H9 (cell line): ENCODE data around the gene ITLN1. TPM values are rescaled to one million over a fixed set of nuclear protein-coding genes. Genes with fewer than 3 reads are reported as not detected.

Source experiments
- DNase-seq: peaks from one replicate; pipeline ENCODE4 v3.0.0-alpha.2; 2017
- H2AFZ ChIP-seq: one replicate; pipeline ENCODE4 v1.6.1; 2013; ENCODE audit warnings: mild to moderate bottlenecking, low read length, control low read depth, moderate library complexity
- H2AK5ac ChIP-seq: 2 replicates; pipeline ENCODE4 v1.6.1; 2013; ENCODE audit warnings: low read length, control low read depth, mixed read lengths; ENCODE audit not compliant: insufficient read length
- H2BK120ac ChIP-seq: one replicate; pipeline ENCODE4 v1.6.1; 2013; ENCODE audit warnings: low read depth, mild to moderate bottlenecking, low read length, control low read depth, inconsistent platforms; ENCODE audit not compliant: poor library complexity, severe bottlenecking
- H2BK12ac ChIP-seq: 2 replicates; pipeline ENCODE4 v1.6.1; 2013; ENCODE audit warnings: low read length, control low read depth, mixed read lengths, low read depth; ENCODE audit not compliant: insufficient read length
- H2BK15ac ChIP-seq: 2 replicates; pipeline ENCODE4 v1.6.1; 2013; ENCODE audit warnings: low read depth, low read length, control low read depth
- H2BK20ac ChIP-seq: one replicate; pipeline ENCODE4 v1.6.1; 2013; ENCODE audit warnings: low read depth, mild to moderate bottlenecking, low read length, control low read depth, inconsistent platforms; ENCODE audit not compliant: poor library complexity, severe bottlenecking
- H2BK5ac ChIP-seq: 2 replicates; pipeline ENCODE4 v1.6.1; 2013; ENCODE audit warnings: low read length, control low read depth, mixed read lengths; ENCODE audit not compliant: insufficient read length
- H3K14ac ChIP-seq: 2 replicates; pipeline ENCODE4 v1.6.1; 2013; ENCODE audit warnings: low read length, control low read depth; ENCODE audit not compliant: insufficient read depth
- H3K18ac ChIP-seq: 2 replicates; pipeline ENCODE4 v1.6.1; 2013; ENCODE audit warnings: low read depth, mild to moderate bottlenecking, mixed read lengths, low read length, control low read depth; ENCODE audit not compliant: insufficient read length
- H3K23ac ChIP-seq: 2 replicates; pipeline ENCODE4 v1.6.1; 2013; ENCODE audit warnings: low read length, control low read depth, mixed read lengths, low read depth; ENCODE audit not compliant: insufficient read length
- H3K23me2 ChIP-seq: 2 replicates; pipeline ENCODE4 v1.6.1; 2013; ENCODE audit warnings: low read depth, mild to moderate bottlenecking, mixed read lengths, low read length, control low read depth; ENCODE audit not compliant: insufficient read length, poor library complexity, severe bottlenecking
- H3K27ac ChIP-seq: 2 replicates; pipeline ENCODE4 v1.5.1; 2013; ENCODE audit warnings: low read length, control low read depth, mixed read lengths, low read depth; ENCODE audit not compliant: insufficient read length
- H3K27me3 ChIP-seq: 2 replicates; pipeline ENCODE4 v1.6.1; 2013; ENCODE audit warnings: low read length, control low read depth, inconsistent platforms; ENCODE audit not compliant: insufficient read depth
- H3K4ac ChIP-seq: 2 replicates; pipeline ENCODE4 v1.6.1; 2013; ENCODE audit warnings: low read depth, mild to moderate bottlenecking, control low read depth, inconsistent platforms, low read length, moderate library complexity
- H3K4me1 ChIP-seq: 2 replicates; pipeline ENCODE4 v1.6.1; 2013; ENCODE audit warnings: low read length, control low read depth, inconsistent platforms; ENCODE audit not compliant: insufficient read depth
- H3K4me2 ChIP-seq: 2 replicates; pipeline ENCODE4 v1.6.1; 2013; ENCODE audit warnings: low read length, control low read depth, mixed read lengths; ENCODE audit not compliant: insufficient read length, insufficient read depth
- H3K56ac ChIP-seq: 2 replicates; pipeline ENCODE4 v1.6.1; 2013; ENCODE audit warnings: low read depth, mild to moderate bottlenecking, mixed read lengths, low read length, control low read depth; ENCODE audit not compliant: insufficient read length
- H3K79me1 ChIP-seq: 2 replicates; pipeline ENCODE4 v1.6.1; 2013; ENCODE audit warnings: low read depth, mild to moderate bottlenecking, moderate library complexity, low read length, control low read depth, inconsistent platforms; ENCODE audit not compliant: insufficient read depth, poor library complexity, severe bottlenecking
- H3K79me2 ChIP-seq: 2 replicates; pipeline ENCODE4 v1.6.1; 2013; ENCODE audit warnings: low read length, control low read depth, inconsistent platforms; ENCODE audit not compliant: insufficient read depth
- H3K9ac ChIP-seq: 2 replicates; pipeline ENCODE4 v1.6.1; 2013; ENCODE audit warnings: low read length, control low read depth, mixed read lengths; ENCODE audit not compliant: insufficient read length; ENCODE audit errors: extremely low read depth
- H3K9me3 ChIP-seq: one replicate; pipeline ENCODE4 v1.6.1; 2013; ENCODE audit warnings: low read depth, low read length, inconsistent platforms; ENCODE audit not compliant: control insufficient read depth
- H3T11ph ChIP-seq: one replicate; pipeline ENCODE4 v1.6.1; 2013; ENCODE audit warnings: mild to moderate bottlenecking, low read length, control low read depth, inconsistent platforms
- H4K20me1 ChIP-seq: one replicate; pipeline ENCODE4 v1.6.1; 2013; ENCODE audit not compliant: control insufficient read depth, insufficient read length, insufficient read depth
- H4K5ac ChIP-seq: 2 replicates; pipeline ENCODE4 v1.6.1; 2013; ENCODE audit warnings: low read depth, mild to moderate bottlenecking, mixed read lengths, low read length, control low read depth; ENCODE audit not compliant: insufficient read length
- H4K8ac ChIP-seq: replicated peaks from 2 replicates; pipeline ENCODE4 v1.6.1; 2013; ENCODE audit warnings: low read length, control low read depth, mixed read lengths, low read depth; ENCODE audit not compliant: insufficient read length
- H4K91ac ChIP-seq: 2 replicates; pipeline ENCODE4 v1.6.1; 2013; ENCODE audit warnings: low read depth, mild to moderate bottlenecking, moderate library complexity, mixed read lengths, low read length, control low read depth; ENCODE audit not compliant: insufficient read length
- H3K27ac Mint-ChIP-seq, 3 experiments: 2 replicates in 2 of 3; 3 replicates in 1 of 3; pipeline ENCODE4 v1.8.0; 2020 to 2021; ENCODE audit warnings: mixed read lengths in 3 of 3, mild to moderate bottlenecking in 1 of 3, moderate library complexity in 1 of 3
- H3K27me3 Mint-ChIP-seq: 2 replicates; pipeline ENCODE4 v1.8.0; 2021; ENCODE audit warnings: low read depth, mild to moderate bottlenecking, moderate library complexity, mixed read lengths
- H3K36me3 Mint-ChIP-seq, 3 experiments: 2 replicates in 2 of 3; 3 replicates in 1 of 3; pipeline ENCODE4 v1.8.0; 2020 to 2021; ENCODE audit warnings: low read depth in 3 of 3, mixed read lengths in 3 of 3; ENCODE audit not compliant: insufficient read depth in 1 of 3
- H3K4me1 Mint-ChIP-seq, 2 experiments: 2 replicates each; pipeline ENCODE4 v1.8.0; 2020; ENCODE audit warnings: mixed read lengths in 2 of 2
- H3K4me3 Mint-ChIP-seq, 2 experiments: 2 replicates in 1 of 2; 3 replicates in 1 of 2; pipeline ENCODE4 v1.8.0; 2020 to 2021; ENCODE audit warnings: mild to moderate bottlenecking in 2 of 2, mixed read lengths in 2 of 2, moderate library complexity in 1 of 2
- H3K9me3 Mint-ChIP-seq, 2 experiments: 2 replicates in 1 of 2; 3 replicates in 1 of 2; pipeline ENCODE4 v1.8.0; 2020; ENCODE audit warnings: mild to moderate bottlenecking in 2 of 2, mixed read lengths in 2 of 2, moderate library complexity in 1 of 2
- CTCF ChIP-seq: fragments of 200-600 bp; sonication (generic); conservative IDR thresholded peaks from 3 replicates; pipeline ENCODE4 v1.8.0; 2021; ENCODE audit warnings: antibody characterized with exemption, mild to moderate bottlenecking
- WGBS: extraction: QIAGEN DNeasy Blood & Tissue Kit; methylation state at CpG from one replicate; pipeline ENCODE4 v1.1.7; 2013; ENCODE audit warnings: missing lambda C conversion rate, low lambda C conversion rate, mixed read lengths; ENCODE audit not compliant: insufficient read length; ENCODE audit errors: extremely low coverage; 5-methylcytosine and 5-hydroxymethylcytosine counted together
- total RNA-seq: library from RNA; stranded (reverse); gene quantifications from 2 replicates; pipeline ENCODE4 v1.2.1, GENCODE V29; 2021

The ITLN1 gene
- total RNA-seq, 1 experiment from 2014 or later: not detected

GRCh38 chr1:160834945-160835565 lies 49.9 kb downstream of the ITLN1 start:
- H3K27me3 ChIP-seq: no peaks in the 10 kb centered on the region
- no peak overlapping the region for H2BK12ac ChIP-seq
- no peak overlapping the region for H2BK15ac ChIP-seq
- no peak overlapping the region for H4K5ac ChIP-seq
- Mint-ChIP-seq H3K4me1 (peaks cover 21 to 24% of the 10 kb centered on the region in 2 experiments), H3K27ac (no peak overlapping the region), H3K36me3 (no peaks in the 10 kb centered on the region), H3K27me3 (no peaks in the 10 kb centered on the region), H3K4me3 (no peak overlapping the region), H3K9me3 (no peaks in the 10 kb centered on the region)
- no peak overlapping the region for H3T11ph ChIP-seq
- no peak overlapping the region for H3K18ac ChIP-seq
- no peaks in the 10 kb centered on the region for H4K20me1 ChIP-seq
- no peak overlapping the region for H2AK5ac ChIP-seq
- no peak overlapping the region for H3K23ac ChIP-seq
- no peaks in the 10 kb centered on the region for H3K79me1 ChIP-seq
- no peak overlapping the region for H4K8ac ChIP-seq
- H3K56ac ChIP-seq: no peak overlapping the region
- no peak for DNase-seq
- no peak overlapping the region for H2BK20ac ChIP-seq
- H3K27ac ChIP-seq: no peak overlapping the region
- H3K14ac ChIP-seq: no peak overlapping the region
- no peaks in the 10 kb centered on the region for H3K9me3 ChIP-seq
- H3K79me2 ChIP-seq: no peaks in the 10 kb centered on the region
- H2AFZ ChIP-seq: no peak overlapping the region
- no CpG with 5 or more reads among the region's 3 CpGs for WGBS
- H3K23me2 ChIP-seq: no peaks in the 10 kb centered on the region
- no peak overlapping the region for H3K9ac ChIP-seq
- no peak overlapping the region for H2BK120ac ChIP-seq
- H3K4me2 ChIP-seq: no peak overlapping the region
- peak; percentile 79 for TF ChIP-seq CTCF
- no peak overlapping the region for H3K4ac ChIP-seq
- H2BK5ac ChIP-seq: no peak overlapping the region
- no peak overlapping the region for H4K91ac ChIP-seq
- no peaks in the 10 kb centered on the region for H3K4me1 ChIP-seq
